ENCODE data around the gene SNCB.

- TF ChIP-seq POLR2A (IDR thresholded peaks at IDR 0.05; ENCODE audit: low read depth, low read length) = no peak
- no peak for TF ChIP-seq POLR2AphosphoS5 (IDR thresholded peaks at IDR 0.05; ENCODE audit: low read depth, low read length)
Observed at GRCh38 chr5:176620333-176620981, 9.9 kb downstream of the SNCB start.
